Measurements from ENCODE around the gene GGACT.
"Not testable (repeated sequence)": the region's sequence is repeated elsewhere in the genome, so short reads cannot be mapped to it uniquely, and the experiment has no call there.

GGACT gene

DNA sequence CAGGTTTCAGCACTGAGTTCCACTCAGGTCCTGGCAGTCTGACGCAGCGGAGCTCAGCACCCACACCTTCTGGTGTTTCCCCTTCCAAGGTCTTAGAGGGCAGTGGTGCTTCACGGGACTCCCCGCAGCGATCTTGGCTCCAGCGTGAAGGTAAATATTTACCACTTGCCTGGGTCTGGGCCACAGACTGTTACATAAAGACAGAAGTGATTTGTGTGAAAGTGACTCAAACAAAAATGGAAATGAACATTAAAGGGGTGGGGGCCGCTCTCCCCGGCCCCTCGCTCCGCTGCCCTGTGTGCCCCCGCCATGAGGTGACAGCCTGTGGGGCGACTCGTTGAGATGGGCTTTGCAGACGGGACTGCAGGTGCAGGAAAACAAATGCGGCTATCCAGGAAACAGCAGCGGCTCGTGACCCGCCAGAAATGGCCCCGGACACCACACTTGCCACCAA, 55.0 kb downstream of the GGACT start:
- intact Hi-C loops (cut with DNase I): no loop called here
- peak in 2 of 10 donors; percentile 30 to 38 for DNase-seq

DNA sequence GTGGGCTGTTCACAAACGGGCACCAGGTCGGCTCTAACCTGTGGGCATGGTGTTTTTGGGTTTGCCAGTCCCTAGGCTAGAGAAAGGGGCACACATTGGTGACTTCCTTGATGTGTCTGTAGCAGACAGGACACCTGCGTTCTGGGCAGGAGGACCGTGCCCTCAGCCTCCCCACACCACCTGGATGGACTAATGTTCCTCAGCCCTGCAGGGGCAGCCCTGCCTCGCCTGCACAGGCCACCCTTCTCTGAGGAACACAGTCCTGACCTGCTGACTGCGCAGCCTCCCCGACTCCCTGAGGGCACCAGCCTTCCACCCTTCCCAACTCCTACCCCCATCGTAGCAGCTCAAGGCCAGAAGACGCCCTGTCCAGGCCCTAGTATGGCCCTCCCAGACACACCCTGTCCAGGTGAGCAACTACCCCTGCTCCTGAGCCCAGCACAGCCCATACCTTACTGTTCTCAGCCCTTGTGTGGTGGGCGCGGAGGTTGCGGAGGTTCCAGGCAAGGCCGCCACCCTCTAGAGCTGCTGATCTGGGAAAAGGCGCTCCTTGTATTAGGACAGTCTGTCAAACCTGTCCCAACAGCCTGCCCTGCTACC, 55.7 kb downstream of the GGACT start:
- intact Hi-C loops (cut with DNase I): no loop called here
- DNase-seq: peak in 2 of 10 donors; percentile 56 to 79

DNA sequence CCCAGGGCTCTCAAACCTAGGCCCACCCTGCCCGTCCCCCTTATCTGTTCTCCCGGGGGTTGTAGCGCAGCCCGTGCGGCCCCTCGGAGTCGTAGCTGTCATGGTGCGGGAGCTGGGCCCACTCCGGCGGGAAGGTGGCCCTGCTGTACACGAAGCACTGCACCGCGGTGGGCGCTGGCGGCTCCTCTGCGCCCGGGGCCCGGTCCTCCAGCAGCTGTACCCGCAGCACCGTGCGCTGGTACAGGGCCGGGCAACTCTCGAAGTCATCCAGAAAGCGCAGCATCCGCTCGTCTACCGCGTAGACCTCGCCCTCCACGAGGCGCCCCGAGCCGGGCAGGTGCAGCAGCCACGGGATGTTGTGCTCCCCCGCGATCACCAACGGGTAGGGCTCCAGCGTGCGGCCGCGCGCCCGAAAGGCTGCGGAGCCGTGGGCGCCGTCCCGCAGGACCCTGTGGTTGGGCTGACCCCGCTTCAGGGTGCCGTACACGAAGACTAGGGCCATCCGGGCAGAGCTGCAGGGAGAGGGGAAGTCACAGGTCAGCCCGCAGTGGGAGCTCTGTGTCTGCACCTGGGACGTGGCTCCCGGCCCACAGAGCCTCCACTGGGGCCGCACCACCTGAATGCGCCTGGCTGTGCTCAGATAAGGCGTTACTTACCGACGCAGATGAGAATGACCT, 56.4 kb downstream of the GGACT start:
- peak in 2 of 10 donors; percentile 59 to 80 for DNase-seq

DNA sequence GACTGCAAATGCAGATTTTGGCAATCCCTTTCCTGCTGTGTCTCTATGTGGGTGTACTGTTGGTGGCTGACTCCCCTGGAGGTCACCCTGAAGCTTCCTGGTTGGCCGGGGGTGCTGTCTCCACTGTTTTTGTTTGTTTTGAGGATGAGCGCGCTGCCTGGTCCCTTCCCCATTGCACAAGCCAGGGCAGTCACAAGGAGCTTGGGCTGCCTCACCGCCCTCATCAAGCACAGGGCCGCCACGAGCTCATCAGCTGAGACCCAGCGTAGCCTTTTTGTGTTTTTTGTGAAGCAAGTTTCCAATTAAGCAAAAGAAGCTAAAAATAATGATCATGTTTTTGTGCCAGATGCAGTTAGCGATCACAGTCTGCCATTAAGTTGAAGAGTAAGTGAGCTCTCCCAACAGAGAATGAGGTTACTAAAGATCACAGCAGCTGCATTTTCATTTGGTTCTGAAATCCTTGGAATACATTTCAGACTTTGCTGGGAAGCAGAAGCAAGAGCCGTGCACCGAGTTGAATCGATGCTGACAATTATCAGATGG, 57.8 kb downstream of the GGACT start:
- intact Hi-C loops (cut with DNase I): no loop called here
- DNase-seq: peak in 5 of 10 donors; percentile 32 to 85 (median 80)

More for the DNA sequence above, 56.4 kb downstream of the GGACT start:
- intact Hi-C loops (cut with DNase I): no loop called here

DNA sequence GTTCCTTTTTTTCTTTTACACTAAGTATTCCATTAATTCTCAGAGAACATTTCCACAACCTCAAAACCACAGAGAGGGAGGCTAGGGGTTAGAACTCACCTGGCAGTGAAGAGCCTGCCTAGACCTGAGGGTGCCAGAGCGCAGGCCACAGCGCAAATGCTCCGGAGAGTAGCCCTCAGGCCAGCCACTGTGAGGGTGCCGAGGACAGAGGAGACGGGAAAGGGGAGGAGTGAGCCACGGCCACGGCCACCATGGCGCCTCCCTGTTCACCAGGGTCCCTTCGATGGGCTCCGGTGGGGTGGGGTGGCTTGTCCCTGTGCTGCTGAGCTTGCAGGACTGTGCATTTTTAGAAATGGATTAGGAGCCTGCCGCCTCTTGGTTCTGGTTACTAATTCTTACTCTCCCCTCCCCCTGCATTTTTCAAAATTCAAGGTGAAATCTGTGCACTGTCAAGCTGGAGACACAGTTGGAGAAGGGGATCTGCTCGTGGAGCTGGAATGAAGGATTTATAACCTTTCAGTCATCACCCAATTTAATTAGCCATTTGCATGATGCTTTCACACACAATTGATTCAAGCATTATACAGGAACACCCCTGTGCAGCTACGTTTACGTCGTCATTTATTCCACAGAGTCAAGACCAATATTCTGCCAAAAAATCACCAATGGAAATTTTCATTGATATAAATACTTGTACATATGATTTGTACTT, 58.8 kb downstream of the GGACT start:
- DNase-seq: peak in 2 of 10 donors; percentile 70 to 80
- intact Hi-C loops (cut with DNase I): no loop called here

DNA sequence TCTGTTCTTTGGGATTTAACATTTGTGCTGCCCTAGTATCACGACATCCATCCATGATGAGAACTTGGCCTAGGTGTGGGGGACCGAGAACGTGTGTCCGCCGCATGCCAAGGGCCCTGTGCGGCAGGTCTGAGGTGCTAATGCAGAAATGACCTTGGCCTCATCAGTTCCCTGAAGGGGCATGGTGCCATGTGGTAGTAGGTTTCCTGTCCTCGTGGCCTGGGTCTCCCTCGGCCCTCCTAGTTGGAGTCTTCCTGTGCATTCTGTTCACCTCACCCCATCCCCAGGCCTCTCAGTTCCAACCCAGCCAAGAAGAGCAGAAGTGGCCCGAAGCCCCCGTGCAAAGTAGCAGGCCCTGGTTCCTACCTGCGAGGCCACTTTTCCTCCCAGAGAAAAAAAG, 59.8 kb downstream of the GGACT start:
- peak in 2 of 10 donors; percentile 31 to 49 for DNase-seq
- intact Hi-C loops (cut with DNase I): no loop called here

DNA sequence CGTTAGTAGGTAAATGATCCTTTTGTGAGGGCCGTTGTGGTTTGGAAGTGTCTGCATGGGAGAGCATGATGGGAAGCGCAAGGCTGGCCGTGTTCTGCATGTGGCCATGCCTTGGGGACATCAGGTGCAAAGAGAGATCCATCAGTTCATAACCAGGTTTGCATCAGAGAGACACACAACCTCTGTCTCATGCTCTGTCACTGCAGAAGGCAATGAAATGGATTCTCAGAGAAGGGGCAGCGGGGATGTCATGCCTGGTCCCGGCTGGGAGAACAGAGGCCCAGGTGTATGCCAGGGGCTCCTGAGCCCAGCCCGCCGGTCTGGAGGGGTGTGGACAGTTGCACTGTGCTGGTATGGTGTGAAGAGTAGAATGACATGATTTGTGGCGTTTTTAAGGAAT, 60.2 kb downstream of the GGACT start:
- intact Hi-C loops (cut with DNase I): no loop called here
- peak in 2 of 10 donors; percentile 43 to 55 for DNase-seq

DNA sequence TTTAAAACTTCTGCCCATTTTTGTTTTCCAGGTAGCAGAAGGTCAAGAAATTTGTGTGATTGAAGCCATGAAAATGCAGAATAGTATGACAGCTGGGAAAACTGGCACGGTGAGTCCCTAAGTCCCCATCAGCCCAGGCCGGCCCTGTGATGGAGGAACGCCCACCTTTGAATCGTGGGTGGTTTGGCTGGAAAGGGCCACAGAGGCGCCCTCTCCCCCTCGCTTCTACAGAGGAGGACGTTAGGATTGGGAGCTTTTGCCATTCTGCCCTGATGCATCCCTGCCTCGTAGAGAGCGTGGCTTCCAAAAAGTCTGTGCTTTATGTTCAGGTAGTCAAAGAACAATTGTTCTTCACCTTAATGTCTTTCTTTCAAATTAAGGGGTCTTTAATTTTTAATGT, 60.9 kb downstream of the GGACT start:
- intact Hi-C loops (cut with DNase I): no loop called here
- peak in 2 of 10 donors; percentile 20 to 68 for DNase-seq

DNA sequence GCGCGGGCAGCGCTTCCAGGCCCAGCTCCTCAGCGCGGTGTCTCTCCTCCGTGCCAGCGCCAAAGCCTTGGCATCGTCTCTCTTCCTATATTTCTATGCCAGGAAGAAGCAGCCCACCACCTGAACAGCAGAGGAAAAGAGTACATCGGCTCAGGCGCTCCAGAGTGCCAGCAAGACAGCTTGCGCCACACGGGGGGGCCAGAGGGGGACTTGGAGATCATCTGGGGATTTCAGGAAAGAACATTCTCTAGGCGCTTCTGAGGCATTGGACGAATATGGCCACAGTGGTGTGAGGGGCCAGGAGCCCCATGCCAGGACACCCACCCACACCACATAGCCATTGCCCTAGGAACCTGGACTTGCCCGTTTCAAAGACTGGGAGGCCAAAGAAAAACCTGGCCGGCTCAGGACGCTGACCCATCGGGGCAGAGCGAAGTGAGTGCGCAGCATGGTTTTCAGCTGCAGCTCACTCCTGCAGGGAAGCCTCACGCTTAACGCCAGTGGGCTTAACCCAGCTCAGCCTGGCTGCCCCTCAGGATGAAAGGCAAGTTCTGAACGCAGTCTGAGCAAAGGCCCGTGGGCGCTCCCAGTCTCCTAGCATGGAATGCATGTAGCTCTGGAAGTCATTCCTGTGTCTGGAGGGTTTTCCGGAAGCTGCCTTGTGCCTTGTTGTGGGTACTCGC, 62.1 kb downstream of the GGACT start:
- DNase-seq: peak in 6 of 10 donors; percentile 36 to 88 (median 76)
- intact Hi-C loops (cut with DNase I): no loop called here

DNA sequence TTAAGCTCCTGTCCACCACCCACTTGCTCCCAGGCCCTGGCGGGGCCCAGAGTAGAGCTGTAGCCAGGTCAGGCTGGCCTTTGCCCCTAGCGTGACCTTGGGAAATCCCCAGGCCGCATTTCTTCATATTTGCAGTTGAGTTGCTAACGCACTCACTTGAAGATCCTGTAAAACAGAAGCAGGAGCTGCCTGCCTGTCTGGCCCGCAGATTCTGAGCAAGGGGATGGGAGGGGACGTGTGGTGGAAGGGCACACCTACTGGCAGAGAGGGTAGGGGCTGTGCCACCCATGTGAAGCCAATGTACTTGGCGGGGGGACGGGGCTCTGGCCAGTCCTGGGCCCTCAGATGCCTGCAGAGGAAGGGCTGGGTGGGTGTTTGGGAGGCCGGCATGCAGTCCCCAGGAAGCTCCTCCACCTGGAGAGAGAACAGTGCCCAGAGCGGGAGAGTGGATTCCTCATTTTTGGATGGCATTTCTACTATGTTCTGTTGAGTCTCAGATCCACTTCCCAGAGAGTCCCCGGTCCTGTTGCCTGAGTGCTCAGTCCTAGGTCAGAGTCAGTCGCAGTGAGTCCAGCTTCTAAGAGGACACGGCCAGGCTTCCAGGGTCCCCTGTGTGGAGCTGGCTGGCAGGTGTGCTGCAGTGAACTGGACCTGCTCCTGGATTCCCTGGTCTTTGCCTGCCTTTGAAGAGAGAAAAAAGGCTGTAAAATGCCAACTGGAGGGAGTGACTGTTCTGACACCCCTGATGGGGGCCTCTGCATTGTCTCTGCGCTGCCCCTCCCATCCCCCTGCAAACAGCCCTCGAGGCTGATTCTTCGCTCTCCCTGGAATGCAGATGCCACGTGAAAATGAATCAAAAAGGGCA, 62.9 kb downstream of the GGACT start:
- DNase-seq: peak in 2 of 10 donors; percentile 59 to 71
- intact Hi-C loops (cut with DNase I): no loop called here

DNA sequence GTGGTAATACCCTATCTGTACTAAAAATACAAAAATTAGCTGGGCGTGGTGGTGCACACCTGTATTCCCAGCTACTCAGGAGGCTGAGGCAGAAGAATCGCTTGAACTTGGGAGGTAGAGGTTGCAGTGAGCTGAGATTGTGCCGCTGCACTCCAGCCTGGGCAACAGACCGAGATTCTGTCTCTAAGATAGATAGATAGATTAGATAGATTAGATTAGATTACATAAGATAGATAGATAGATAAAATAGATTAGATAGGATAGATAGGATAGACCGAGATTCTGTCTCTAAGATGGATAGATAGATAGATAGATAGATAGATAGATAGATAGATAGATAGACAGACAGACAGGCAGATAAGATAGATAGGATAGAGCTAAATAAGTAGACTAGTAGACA, 63.9 kb downstream of the GGACT start:
- DNase-seq: peak in 1 of 10 donors; percentile 2
- intact Hi-C loops (cut with DNase I): not testable (repeated sequence)

DNA sequence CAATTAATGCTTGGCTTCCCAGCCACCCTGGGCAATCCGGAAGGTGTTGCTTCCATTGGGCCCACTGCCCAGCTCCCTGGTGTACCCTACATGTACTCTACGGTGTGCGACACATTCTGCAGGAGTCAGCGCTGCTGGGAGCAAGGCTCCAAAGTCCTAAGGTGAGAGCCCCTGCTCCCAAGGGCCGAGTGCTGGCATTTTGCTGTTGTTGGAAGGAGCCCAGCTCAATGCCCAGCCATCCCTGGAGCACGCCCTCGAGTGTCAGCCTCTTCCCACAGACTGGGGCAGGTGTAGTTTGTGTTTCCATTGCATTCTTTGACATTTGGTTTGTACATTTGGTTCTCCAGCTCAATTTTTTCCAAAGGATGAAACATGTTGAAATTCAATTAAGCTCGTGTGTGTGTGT, 64.6 kb downstream of the GGACT start:
- intact Hi-C loops (cut with DNase I): no loop called here
- no peak for DNase-seq

DNA sequence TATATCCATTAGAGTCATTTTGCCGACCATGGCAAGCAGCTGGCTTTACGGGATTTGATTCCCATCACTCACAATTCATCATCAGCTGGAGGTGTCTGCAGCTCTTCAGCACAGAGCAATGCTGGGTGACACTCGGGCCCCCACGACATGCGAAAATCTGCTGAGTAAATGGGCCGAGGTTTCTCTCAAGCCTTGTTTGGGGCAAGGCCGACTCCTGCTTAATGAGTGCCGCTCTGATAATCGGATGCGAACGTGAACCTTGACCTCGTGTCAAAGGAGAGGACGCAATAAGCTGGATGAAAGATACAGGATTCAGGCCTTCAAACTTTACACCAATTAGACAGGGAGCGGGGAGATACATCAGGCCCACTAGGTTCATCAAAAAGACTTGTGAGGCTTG, 65.2 kb downstream of the GGACT start:
- DNase-seq: peak in 1 of 10 donors; percentile 21
- intact Hi-C loops (cut with DNase I): no loop called here

DNA sequence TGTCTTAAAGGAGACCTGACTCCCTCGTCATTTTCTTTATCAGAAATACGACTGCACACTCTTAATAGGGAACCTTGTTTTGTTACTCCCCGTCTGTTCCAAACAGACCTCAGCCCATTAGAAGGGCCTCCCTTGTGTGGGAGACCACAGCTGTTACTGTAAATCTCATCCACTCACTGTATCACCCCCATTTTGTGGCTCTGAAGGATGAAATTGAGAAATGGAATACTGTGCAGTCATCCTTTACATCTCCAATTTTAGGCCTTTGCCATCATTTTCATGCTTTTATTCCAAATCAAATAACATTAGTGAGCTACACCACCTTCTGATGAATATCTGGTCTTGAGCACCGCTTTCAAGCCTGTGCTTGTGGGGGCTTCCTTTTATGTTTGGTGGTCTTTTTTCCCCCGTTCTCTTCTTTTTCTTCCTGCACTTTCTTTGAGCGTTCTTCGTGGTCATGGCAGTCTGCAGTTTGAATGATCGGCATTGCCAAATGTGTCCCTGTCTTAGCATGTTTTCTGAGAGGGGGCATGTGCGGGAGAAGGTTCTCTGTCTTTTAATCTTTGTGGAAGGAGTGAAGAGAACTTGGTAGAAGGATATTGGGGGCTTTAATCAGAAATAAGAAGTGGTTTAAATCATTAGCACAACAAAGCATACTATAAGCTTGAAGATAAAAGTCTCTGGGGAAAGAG, 65.8 kb downstream of the GGACT start:
- DNase-seq: no peak
- intact Hi-C loops (cut with DNase I): no loop called here

DNA sequence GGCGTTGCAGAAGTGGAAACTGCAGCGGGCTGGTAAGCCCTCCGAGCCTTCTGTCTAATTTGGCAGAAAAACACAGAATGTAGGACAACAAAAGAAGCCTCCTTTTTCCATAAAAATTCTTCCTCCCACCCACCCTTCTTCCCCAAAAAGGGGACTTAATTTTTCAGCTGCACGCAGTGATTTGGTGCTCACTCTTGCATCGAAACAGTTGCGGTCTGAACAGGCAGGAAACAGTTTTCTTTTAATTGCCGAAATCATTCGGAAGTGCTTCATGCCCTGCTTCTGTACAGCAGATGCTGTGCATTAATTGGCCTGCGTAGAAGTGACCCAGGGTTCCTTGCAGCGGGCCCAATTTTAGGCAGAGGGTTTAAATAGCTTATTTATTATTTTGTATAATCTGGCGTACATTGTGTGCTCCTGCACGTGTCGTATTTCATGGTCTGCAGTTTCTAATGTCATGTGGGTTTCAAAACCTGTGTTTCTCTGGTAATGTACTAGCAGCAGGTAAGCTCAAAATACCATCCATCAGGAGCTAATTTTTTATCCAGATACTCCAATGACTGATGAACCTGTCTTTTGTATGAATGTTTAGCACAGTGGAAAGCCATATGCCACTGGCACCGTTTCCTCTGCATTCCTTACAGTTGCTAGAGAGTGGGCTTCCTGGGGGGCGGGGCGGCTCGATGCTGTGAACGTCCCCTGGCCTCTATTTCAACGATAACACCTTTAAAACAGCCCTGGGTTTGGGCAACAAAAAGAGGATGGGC, 66.6 kb downstream of the GGACT start:
- DNase-seq: no peak

DNA sequence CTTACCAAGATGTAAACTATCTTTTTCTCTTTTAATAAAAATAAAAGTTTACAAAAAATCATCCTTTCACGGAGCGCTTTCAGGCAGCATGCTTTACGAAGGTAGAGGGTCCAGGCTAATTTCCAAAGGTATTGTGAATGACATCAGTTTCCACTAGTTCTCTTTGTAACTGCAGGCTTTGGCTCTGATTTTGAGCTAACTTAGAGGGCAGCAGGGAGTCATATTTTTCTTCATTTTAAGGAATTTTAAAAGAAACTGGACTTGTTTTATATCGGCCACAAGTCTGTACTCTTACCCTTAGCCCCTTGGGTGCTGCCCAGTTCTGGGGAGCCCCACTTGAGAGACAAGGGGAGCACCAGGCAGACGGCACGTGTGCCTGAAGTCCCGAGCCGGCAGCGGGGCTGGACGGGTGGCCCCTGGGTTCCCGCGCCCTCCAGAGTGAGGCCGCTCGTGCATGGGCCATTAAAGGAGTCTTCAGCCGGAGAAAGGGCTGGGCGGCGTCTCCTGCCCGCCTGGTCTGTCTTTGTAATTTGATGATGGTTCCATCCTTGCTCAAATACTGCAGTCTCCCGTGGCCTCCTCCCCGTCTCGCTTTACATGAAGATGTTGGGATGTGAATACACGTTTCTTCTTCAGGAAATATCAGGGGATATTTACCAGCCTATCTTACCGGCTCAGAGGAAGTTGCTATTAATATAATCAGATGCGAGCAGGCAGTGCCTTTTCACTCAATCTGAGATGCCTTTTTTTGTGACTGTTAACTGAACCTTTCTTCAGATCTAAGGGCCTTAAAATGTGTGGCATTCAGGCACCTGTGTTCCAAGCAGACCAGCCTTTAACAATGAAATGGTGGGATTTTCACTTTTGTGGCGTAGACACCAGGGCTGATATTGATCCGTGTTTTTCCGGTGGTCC, 67.4 kb downstream of the GGACT start:
- DNase-seq: no peak
- intact Hi-C loops (cut with DNase I): no loop called here

More for the DNA sequence above, 66.6 kb downstream of the GGACT start:
- intact Hi-C loops (cut with DNase I): no loop called here

DNA sequence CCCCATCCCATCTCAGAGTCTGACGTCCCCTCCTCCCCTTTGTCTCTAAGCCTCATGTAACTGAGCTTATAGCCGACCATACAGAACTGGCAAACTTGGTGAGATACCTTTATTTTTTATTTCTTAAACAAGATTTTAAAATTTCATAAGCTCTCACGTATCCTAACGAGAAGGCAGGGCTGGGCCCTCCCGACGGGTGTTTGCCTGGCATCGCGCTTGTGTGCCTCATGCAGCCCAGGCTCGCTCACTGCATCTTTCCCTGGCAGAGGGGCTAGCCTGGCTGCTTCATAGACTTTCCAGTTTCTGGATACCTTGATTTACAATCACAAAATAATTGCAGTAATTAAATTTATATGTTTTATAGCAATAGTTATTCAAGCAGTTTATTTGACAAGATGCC, 69.0 kb downstream of the GGACT start:
- intact Hi-C loops (cut with DNase I): loop anchor here (10.0 kb wide), 1 partner anchor 285 kb away; no protein-coding TSS in a partner anchor
- DNase-seq: no peak

All from posterior cingulate gyrus (tissue), 11 donors.